Activated naive CD4-positive, alpha-beta T cell (primary cell): ENCODE measurements around the gene NCOA7.
"Not testable (repeated sequence)": the region's sequence is repeated elsewhere in the genome, so short reads cannot be mapped to it uniquely, and the experiment has no call there.

Experiments used
- DNase-seq, 4 experiments: peaks; one replicate each; lab custom pipeline; 2025; lab: John Stamatoyannopoulos, UW

The NCOA7 gene

DNA sequence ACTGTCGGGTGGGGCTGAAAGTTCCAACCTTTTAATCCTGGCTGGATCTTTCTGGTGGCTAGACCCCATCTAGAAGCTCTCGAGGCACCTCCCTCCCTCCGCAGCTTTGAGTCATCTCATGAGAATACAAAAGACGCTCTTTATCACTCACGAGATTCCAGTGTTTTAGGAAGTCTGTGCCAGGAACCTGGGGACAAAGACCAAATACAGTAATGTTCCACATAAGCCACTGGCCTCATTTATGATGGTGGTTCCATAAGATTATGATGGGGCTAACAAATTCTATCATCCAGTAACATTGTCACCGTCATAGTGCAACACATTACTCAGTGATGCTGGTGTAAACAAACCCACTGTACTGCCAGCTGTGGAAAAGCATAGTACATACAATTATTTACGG is 48.7 kb downstream of the NCOA7 start:
- DNase-seq: no peak

DNA sequence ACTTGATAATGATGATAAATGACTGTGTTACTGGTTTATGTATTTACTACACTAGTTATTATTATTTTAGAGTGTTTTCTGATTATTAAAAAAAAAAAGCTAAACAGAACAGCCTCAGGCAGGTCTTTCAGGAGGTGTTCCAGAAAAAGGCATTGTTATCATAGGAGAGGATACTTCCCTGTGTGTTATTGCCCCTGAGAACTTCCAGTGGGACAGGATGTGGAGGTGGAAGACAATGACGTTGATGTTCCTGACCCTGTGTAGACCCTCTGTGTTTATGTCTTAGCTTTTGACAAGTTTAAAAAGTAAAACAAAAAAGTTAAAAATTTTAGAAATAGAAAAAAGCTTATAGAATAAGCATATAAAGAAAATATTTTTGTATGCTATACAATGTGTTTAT is 49.1 kb downstream of the NCOA7 start:
- DNase-seq: no peak

DNA sequence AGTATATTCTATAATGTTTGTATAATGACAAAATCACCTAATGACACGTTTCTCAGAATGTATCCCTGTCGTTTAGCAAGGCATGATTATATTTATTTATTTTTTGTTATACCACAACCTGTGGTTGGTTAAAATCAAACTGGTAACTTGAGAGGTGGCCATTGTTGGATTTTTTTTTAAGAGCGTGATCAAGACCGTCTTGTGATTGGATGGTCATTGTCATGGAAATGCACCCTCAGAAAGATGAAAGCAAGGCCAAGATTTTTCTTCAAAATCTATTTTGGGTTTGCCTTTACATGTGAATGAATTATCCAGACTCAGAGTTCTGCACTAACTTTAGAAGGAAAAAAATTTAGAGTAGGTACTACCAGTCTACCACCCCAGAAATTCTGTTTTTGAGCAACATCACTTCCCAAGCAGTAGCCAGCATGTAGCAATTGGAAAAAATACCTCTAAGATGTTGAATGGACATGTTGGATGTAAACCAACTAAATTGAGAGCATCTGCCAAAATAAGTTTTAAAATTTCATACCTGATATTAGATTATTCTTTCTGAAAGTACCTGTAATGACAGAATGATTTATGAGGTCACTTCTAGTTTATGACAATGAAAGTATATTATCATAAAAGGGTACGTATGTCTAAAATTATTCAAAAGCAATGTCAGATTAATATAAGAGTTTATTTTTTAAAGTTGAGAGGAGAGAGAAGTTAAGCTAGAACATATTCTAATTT is 50.8 kb downstream of the NCOA7 start:
- no peak for DNase-seq

DNA sequence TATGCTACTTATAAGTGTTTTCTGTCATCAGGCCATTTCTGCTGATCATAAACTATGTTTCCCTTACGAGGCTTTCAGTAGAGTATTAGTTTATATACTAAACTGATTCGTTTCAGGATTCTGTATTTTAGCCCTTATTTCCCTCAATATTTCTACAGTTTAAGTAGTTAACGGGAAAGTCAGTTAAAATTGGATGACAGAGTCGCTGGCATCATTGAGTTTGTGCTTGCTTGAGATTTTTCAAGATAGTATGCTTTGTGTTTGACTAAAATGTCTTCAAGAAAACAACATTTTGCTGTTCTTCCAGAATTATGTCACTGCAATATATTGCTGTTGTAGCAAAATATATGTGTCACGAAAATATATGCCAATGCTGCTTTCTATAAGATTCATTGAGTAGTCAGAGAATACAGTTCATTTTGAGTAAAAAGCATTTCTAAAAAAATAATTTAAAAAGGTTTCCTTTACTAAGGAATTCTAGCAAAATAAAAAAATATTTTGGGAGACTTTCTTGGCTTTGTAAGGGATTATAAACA is 51.4 kb downstream of the NCOA7 start:
- no peak for DNase-seq

DNA sequence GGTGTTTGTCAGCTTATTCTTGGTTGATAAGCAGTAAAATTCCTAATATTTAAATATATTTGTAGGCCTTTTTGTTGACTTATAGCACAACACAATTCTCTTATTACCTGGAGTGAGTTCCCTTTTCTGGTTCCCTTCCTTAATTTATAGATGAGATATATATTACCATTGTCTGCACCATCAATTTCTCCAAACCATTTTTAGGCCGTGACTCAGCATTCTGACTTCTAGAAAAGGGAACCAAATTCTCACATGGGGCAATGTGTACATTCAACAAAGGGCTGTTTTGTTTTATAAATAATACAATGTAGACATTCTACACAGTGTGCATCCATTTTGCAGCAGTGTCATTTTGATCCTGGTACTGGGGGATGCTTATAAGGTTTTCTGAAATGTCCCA is 52.8 kb downstream of the NCOA7 start:
- no peak for DNase-seq

DNA sequence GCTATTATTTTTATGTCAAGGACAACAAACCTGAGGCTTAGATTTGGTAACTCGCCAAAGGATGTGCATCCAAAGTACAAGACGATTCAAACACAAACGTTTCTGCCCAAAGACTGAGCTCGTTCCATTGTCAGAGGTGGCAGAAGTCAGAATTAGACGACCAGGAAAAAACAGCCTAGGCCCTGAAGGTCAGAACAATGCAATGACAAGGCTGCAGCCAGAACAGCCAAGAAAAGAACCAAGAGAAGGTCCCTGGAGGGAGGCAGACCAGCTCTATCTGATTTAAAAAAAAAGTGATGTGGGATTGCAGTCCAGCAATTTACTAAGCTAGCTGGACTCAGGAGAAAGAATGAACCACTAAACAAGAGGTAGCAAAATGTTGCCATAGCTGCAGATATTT is 54.2 kb downstream of the NCOA7 start:
- DNase-seq: no peak

DNA sequence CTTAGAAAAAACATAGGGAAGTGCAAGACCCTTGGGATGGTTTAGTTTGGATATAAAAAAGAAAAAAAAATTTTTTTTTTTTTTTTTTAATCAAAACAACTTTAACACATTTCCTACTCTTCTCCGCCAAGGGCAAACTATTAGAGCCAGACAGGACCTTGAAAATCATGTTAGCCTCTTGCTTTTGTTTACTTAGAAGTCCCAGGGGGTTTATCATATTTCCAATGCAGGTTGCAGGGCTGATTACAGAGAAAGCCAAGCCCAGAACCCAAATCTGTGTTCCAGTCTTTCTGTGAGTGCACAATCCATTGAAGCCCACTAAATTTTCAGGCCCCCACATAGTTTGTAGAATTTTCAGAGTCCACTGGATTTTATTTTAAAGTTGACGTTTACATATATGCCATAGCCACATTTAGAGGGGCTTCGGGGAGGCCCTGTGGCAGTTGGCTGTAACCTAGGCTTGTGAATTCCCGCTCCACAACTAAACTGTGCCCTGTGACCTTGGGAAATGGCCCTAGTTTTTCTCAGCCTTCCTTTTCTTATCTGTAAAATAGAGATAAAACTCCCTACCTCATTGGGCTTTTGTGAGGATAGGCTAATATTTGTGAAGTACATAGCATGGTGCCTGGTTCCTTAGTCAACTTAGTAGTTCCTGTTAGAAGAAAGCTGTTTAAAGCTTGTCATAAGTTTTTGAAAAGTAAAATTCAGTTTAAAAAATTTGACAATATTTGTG is 55.7 kb downstream of the NCOA7 start:
- DNase-seq: no peak

DNA sequence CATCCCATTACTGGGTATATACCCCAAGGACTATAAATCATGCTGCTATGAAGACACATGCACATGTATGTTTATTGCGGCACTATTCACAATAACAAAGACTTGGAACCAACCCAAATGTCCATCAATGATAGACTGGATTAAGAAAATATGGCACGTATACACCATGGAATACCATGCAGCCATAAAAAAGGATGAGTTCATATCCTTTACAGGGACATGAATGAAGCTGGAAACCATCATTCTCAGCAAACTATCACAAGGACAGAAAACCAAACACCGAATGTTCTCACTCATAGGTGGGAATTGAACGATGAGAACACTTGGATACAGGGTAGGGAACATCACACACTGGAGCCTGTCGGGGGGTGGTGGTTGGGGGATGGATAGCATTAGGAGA is 57.5 kb downstream of the NCOA7 start:
- DNase-seq: not testable (repeated sequence)

DNA sequence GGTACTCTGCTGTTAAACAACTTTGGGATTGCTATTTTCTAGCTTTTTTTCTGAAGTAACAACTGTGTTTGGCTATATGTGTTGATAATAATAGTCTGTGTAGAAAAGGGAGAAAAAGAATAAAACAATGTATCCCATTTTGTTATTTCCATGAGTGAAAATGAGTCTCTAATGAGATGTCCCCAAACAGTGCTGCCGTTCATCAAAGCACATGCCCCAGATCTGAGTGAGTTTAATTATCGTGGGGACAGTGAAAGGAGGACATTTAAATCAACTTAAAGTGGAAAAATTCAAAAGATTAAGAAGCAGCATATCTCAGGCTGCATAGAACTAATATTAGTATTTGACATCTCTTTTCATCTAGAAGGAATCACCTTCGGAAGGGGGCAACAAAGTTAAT is 59.6 kb downstream of the NCOA7 start:
- DNase-seq: no peak

DNA sequence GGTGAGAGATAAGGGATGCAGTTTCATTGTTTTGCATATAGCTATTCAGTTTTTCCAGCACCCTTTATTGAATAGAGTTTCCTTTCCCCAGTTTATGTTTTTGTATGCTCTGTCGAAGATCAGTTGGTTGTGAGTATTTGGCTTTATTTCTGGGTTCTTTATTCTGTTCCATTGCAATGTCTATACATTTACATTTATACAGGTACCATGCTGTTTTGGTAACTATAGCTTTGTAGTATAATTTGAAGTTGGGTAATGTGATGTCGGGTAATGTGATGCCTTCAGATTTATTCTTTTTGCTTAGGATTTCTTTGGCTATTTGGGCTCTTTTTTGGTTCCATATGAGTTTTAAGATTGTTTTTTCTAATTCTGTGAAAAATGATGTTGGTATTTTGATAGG is 61.8 kb downstream of the NCOA7 start:
- DNase-seq: no peak

DNA sequence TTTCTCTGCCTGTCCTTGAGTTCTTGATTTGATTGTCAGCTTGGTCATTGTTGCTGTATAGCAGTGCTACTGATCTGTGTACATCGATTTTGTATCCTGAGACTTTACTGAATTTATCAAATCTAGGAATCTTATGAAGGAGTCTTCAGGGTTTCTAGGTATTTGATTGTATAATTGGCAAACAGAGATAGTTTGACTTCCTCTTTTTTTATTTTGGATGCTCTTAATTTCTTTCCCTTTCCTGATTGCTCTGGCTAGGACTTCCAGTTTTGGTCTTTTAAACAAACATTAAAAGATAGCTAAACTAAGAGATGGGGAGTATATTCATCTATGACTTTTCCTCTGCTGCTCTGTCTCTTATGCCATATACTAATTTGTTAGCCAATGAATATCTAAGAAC is 62.4 kb downstream of the NCOA7 start:
- no peak for DNase-seq

DNA sequence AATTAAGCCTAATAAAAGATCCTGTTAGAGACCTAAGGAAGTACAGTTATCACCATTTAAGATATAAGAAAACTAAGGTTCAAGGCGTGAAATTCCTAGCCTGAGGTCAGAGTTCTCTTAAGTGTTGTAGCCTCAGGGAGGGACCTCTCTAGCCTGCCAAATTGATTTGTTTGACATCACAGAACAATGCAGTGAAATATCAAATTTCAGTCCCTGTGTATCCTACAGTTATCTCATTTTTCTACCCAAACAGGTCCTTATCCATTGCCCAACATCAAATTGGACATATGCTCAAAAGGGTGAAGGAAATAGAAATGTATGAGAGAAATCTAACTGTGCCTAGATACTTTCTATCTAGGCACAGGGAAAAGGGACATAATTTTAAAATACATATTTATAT is 63.0 kb downstream of the NCOA7 start:
- DNase-seq: no peak

DNA sequence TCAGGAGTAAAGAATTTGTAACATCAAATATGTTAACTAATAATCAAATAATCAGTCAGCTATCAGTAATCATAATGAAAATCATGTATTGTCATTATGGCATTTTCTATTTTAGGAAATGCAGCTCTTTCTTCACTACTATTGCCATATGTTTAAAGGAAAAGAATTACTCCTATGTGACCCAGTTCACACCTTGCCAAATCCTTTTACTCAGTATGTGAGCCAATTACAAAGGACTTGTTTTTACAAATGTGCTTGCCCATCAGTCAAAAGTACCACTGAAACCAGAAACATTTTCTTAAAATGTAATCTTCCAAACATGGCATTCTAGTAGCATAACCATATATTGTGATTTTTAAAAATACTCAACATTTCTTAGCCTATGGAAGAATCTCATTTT is 63.6 kb downstream of the NCOA7 start:
- DNase-seq: no peak

DNA sequence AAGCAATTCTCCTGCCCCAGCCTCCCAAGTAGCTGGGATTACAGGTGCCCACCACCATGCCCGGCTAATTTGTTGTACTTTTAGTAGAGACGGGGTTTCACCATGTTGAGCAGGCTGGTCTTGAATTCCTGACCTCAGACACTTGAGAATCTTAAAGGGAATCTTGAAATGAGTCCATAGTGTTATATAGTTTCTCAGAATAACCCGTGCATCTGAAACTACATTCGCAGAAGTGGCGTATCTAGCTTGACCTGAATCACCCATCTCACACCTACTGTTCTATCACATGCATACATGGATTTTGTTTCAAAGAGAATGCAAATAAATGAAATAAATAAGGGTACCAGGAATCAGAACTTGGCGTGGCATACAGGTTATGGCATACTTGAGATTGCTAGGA is 65.0 kb downstream of the NCOA7 start:
- DNase-seq: no peak

DNA sequence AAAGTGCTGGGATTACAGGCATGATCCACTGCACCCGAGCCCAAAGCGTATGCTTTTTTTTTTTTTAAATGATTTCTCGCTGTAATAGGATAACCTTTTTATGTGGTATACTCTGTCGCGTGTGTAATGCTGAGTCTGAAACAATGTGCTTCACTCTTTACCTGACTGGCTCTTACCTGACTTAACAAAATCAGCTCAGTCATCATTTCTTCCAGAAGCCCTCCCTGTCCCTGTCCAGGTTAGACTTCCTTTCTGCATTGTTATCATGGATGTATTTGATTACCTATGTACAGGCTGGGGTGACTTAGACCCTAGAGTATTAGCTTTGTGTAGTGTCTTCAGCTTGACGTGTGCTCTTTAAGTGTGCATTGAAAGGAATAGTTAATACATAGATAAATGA is 67.1 kb downstream of the NCOA7 start:
- DNase-seq: no peak

DNA sequence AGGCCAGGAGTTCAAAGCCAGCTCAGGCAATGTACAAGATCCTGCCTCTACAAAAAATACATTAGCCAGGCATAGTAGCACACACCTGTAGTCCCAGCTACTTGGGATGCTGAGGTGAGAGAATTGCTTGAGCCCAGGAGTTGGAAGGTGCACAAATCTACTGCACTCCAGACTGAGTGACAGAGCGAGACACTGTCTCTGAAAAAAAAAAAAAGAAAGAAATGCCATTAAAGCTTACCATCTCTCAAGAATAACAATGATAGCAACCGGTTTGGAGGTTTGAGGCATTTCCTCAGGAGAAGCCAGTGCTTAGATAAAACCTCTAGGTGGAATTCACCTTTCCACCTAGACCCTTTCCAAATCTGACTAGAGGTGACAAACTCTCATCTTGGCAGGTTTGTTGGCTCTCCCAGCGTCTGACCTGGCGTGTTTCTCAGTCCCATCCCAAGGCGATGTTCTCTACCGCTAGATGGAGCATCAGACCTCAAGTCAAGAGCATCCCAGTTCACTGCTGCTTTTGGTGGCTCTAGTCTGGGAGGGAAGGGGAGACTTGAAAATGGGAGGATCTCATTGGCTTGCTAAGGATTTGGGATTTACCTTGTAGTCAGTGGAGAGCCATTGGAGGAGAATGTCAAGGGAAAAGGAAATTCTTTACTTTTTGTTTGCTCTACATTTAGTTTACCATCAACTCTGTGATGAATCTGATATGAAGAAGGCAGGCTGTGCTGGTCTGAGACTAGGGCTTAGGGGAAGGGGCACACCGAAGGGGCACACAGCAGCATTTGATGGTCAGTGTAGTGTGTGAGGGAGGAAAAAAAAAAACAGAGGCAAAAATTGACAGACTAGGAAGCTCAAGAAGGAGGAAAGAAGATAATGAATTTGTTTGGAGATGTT is 67.9 kb downstream of the NCOA7 start:
- DNase-seq: no peak

DNA sequence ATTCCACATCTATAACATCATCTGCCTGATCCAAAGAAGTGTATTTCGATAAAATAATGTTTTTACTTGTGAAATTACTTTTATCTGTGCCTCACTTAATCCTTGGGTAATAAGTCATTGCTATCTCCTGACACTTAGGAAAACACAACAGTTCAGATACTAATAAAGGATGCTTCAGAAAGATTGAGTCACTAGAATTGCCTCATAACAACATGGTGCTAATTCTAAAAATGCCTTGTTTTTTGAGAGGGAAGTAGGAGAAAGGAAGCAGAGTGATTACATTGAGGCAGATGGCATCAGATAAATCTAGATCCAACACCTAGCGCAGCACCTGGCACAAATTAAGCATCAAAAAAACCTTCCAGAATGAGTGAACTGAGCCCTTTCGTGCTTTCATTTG is 69.0 kb downstream of the NCOA7 start:
- DNase-seq: no peak

DNA sequence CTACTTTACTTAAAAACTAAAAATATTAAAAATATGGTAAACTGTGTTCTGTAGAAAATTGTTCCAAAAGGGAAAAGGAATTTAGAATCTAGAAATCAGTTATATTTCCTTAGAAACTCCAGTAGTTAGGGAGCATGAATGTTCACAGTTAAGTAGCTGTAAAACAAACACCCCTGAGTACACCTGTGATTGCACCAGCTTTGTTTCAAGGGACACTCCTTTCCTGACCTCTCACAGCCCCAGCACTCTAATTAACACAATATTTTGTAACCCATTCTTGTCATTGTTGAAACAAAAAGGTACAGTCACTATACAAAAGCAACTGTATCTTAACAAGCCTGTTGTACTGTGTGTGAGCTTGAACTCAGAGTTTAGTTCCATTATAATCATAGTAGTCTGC is 72.3 kb downstream of the NCOA7 start:
- no peak for DNase-seq

DNA sequence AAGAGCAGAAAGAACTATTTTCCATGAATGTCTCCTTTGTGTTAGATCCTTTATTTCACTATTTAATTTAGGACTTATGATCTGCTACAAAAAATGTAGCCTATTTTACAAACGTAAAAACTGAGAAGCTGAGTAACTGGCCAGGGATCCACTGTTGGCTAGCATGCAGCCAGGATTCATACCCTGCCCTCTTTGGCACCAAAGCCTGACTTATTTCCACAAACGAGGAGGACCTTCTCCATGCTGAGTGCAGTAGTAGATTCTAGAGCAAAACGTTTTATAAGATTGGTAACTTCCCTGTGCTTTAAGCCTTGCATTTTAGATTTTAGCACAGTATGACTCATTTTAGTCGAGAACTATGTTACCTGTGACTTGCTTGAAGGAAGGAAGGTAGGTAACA is 74.3 kb downstream of the NCOA7 start:
- no peak for DNase-seq

DNA sequence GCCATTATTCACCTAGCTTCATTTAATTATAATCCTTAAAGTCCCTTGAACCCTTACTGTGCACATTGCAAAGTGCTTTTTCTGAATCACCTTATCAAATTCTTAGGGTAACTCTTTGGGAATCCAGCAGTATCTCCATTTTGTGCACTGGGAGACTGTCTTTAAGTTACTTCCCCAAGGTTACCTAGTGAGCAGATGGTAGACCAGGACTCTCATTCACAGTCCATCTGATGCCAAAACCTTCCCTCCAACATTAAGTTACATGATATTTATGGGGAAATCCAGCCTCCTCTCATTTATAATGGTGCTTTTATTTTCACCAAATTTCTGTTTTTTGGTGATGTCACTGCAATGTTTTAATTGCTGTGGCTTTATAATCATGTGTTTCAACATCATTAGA is 75.7 kb downstream of the NCOA7 start:
- DNase-seq: no peak

DNA sequence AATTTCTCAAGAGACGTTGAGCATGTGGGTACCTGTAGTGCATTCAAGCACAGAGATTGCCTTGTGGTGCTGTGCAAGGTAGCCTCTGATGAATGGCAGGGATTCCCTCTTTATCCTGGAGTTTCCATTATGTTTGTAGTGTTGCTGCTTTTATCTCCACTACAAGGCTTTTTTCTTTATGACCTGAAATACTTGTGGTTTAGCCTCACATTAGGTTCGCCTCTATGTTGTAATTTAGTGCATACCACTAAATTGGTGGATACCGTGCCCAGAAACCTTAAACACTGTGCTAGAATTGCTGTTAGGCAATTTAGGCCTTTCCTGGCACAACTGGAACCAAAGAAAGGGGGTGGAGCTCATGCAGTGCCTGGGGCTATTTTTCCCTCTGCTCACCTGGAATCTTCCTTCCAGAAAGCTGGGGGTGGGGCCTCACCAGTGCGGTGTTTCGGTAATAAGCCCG is 76.8 kb downstream of the NCOA7 start:
- DNase-seq: no peak

DNA sequence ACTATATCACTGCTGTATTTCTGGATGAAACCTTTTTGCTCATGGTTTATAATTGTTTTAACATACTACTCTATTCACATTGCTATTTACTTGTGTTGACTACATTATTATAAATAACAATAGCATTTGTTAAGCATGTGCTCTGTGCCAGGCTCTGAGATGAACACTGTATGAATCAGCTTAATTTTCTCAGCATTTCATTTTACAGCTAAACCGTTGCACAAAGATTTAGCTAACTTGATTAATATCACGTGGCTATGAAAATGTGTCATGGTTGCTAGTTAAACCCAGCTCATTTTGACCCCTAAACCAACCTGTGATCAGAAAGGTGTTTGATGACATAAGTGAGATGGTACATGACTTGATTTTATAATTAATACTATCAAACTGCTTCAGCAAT is 77.5 kb downstream of the NCOA7 start:
- DNase-seq: no peak
